K562 (cell line): Measurements from ENCODE around the gene RNU6-8. TPM values are rescaled to one million over a fixed set of nuclear protein-coding genes. Genes with fewer than 3 reads are reported as not detected.

Experiments
- ATF4 ChIP-seq: fragments of 450-650 bp; formaldehyde crosslinking; IDR thresholded peaks from 2 replicates; pipeline ENCODE4 v1.4.0; 2022; ENCODE audit warnings: mild to moderate bottlenecking, moderate library complexity
- BACH1 ChIP-seq: fragments of 200-800 bp; sonication (Bioruptor generic); IDR thresholded peaks from 2 replicates; pipeline ENCODE4 v1.6.1; 2016; ENCODE audit warnings: missing genetic modification characterization, missing compliant biosample characterization
- CSDE1 ChIP-seq, 2 experiments: fragments of 450-650 bp; IDR thresholded peaks; 2 replicates each; pipeline ENCODE4 v1.6.1; 2016; ENCODE audit warnings: mild to moderate bottlenecking in 1 of 2
- E4F1 ChIP-seq: fragments of 250-450 bp; sonication (Bioruptor Pico); IDR thresholded peaks from 2 replicates; pipeline ENCODE4 v1.5.0; 2021; ENCODE audit warnings: mild to moderate bottlenecking, borderline replicate concordance
- ETV6 ChIP-seq, 3 experiments: fragments of 150-350 bp in 1 of 3; sonication (generic) in 1 of 3; formaldehyde crosslinking in 1 of 3; IDR thresholded peaks; 2 replicates each; pipeline versions ENCODE4 v1.6.1 to v1.8.0; 2014 to 2022; ENCODE audit warnings: borderline replicate concordance in 2 of 3, low read depth in 2 of 3, antibody characterized with exemption in 1 of 3, low read length in 1 of 3, mild to moderate bottlenecking in 1 of 3, missing genetic modification reagents in 1 of 3
- HIVEP1 ChIP-seq: fragments of 250-450 bp; sonication (Bioruptor Pico); IDR thresholded peaks from 2 replicates; pipeline ENCODE4 v1.4.0; 2020; ENCODE audit warnings: mild to moderate bottlenecking
- LCOR ChIP-seq: sonication (generic); formaldehyde crosslinking; IDR thresholded peaks from 2 replicates; pipeline ENCODE4 v1.8.0; 2022; ENCODE audit warnings: mild to moderate bottlenecking, missing genetic modification reagents
- NR2C1 ChIP-seq, 2 experiments: fragments of 450-650 bp; IDR thresholded peaks; 2 replicates each; pipeline ENCODE4 v1.6.1; 2017; ENCODE audit warnings: mild to moderate bottlenecking in 2 of 2, antibody characterized with exemption in 1 of 2, inconsistent platforms in 1 of 2, missing compliant biosample characterization in 1 of 2, missing genetic modification characterization in 1 of 2
- NR3C1 ChIP-seq: sonication (generic); formaldehyde crosslinking; IDR thresholded peaks from 2 replicates; pipeline ENCODE4 v1.8.1; 2022; ENCODE audit warnings: missing genetic modification reagents
- POLR3A ChIP-seq: IDR thresholded peaks from 2 replicates; pipeline ENCODE4 v1.6.1; 2011; ENCODE audit warnings: borderline replicate concordance, mild to moderate bottlenecking, moderate library complexity; ENCODE audit not compliant: insufficient read length, insufficient read depth; ENCODE audit errors: extremely low read depth
- SFPQ ChIP-seq: fragments of 200-400 bp; formaldehyde crosslinking; IDR thresholded peaks from 2 replicates; pipeline ENCODE4 v1.6.1; 2017; ENCODE audit warnings: mild to moderate bottlenecking, low read depth, low read length, moderate library complexity
- THRAP3 ChIP-seq: fragments of 450-650 bp; IDR thresholded peaks from 2 replicates; pipeline ENCODE4 v1.6.1; 2016; ENCODE audit warnings: mild to moderate bottlenecking, inconsistent platforms, borderline replicate concordance
- ZC3H11A ChIP-seq: IDR thresholded peaks from 2 replicates; pipeline ENCODE4 v1.6.1; 2012; ENCODE audit warnings: low read depth, low read length, improper control_type of control experiment
- ZFX ChIP-seq: sonication (generic); formaldehyde crosslinking; IDR thresholded peaks from 2 replicates; pipeline ENCODE4 v1.8.0; 2022; ENCODE audit warnings: mild to moderate bottlenecking, missing genetic modification reagents, moderate library complexity
- ZNF24 ChIP-seq: fragments of 450-650 bp; IDR thresholded peaks from 2 replicates; pipeline ENCODE4 v1.6.1; 2016
- ZNF609 ChIP-seq: sonication (generic); formaldehyde crosslinking; IDR thresholded peaks from 2 replicates; pipeline ENCODE4 v1.8.1; 2023; ENCODE audit warnings: missing genetic modification reagents, mild to moderate bottlenecking, borderline replicate concordance
- polyA plus RNA-seq, 8 experiments: library from polyadenylated mRNA; depleted of rRNA in 4 of 8; stranded (reverse) in 5 of 8; unstranded in 3 of 8; fragments of >200 nt; fragmentation: Nextera tagmentation in 2 of 8; fragmentation: Illumina TruSeq in 1 of 8; extraction: Ambion mirVana in 2 of 8; extraction: Trizol in 1 of 8; gene quantifications; 2 replicates each; pipeline versions ENCODE4 v1.2.1 to v1.2.3, GENCODE V29; 2011 to 2014; ENCODE audit warnings: inconsistent platforms in 1 of 8, missing spikeins in 1 of 8
- total RNA-seq, 7 experiments: library from RNA; depleted of rRNA in 6 of 7; stranded (reverse); fragments of >200 nt in 6 of 7; fragmentation: Illumina TruSeq in 2 of 7; extraction: Trizol in 2 of 7; gene quantifications; 2 replicates each; pipeline versions ENCODE4 v1.2.1 to v1.2.3, GENCODE V29; 2011 to 2021; ENCODE audit warnings: low replicate concordance in 1 of 7

Gene RNU6-8
- total and polyA plus RNA-seq, 9 of the 15 experiments (the other 6 are each of a cell fraction or from before 2014, with no cell fraction given): not detected

GRCh38 chr14:32202998-32203882, at the start of gene RNU6-8 (continued):
- TF ChIP-seq THRAP3 (no peak), CSDE1 (IDR thresholded peaks at IDR 0.05) (no peak), E4F1 (CRISPR knock-in tag) (no peak), POLR3A (peak; percentile 80), ZNF609 (CRISPR knock-in tag) (no peak), NR3C1 (CRISPR knock-in tag) (no peak), ZC3H11A (no peak), SFPQ (no peak), ZNF24 (peak; percentile 65), ATF4 (no peak), LCOR (CRISPR knock-in tag) (no peak), NR2C1 (IDR thresholded peaks at IDR 0.05) (no peak), NR2C1 (tag; IDR thresholded peaks at IDR 0.05) (no peak), ETV6 (IDR thresholded peaks at IDR 0.05; ENCODE audit: borderline replicate concordance in 1 of 2, low read depth in 2 of 2, low read length in 1 of 2) (no peak), ETV6 (CRISPR knock-in tag; IDR thresholded peaks at IDR 0.05; ENCODE audit: borderline replicate concordance) (no peak), ZFX (CRISPR knock-in tag) (peak; percentile 54), BACH1 (tag) (no peak), HIVEP1 (no peak)
